ENCODE data around the gene MIEN1. TPM values are rescaled to one million over a fixed set of nuclear protein-coding genes. Genes with fewer than 3 reads are reported as not detected.

Gene MIEN1
- total RNA-seq, 1 donor from 2014 or later = 49.3 TPM

GRCh38 chr17:39684369-39685192, 45.8 kb downstream of the MIEN1 start:
- DNase-seq (peak; percentile 27), ATAC-seq (no peak)
- intact Hi-C loops (cut with micrococcal nuclease) = no loop called here

- DNase-seq (no peak), ATAC-seq (no peak)
- intact Hi-C loops (cut with micrococcal nuclease) = no loop called here
Measured at GRCh38 chr17:39683295-39683939, 46.9 kb downstream of the MIEN1 start.

- ATAC-seq (peak; percentile 61), DNase-seq (peak; percentile 74)
- intact Hi-C loops (cut with micrococcal nuclease) = no loop called here
Measured at GRCh38 chr17:39679521-39680192, 50.7 kb downstream of the MIEN1 start.

Small RNA genes within 50 kb of the gene (microRNA-seq; reads per million reads assigned to microRNA genes)
- gene MIR4728 (ENCODE audit: borderline number of aligned reads) = not detected

Other genes with a start within 250 kb of the MIEN1 start
- gene NEUROD2, start 122.6 kb downstream of the MIEN1 start, total RNA-seq = not detected
- gene PPP1R1B, start 103.6 kb downstream of the MIEN1 start, total RNA-seq = 0.55 TPM
- 18.7 TPM for gene STARD3, start 93.4 kb downstream of the MIEN1 start, total RNA-seq
- 4,965 TPM for gene TCAP, start 65.2 kb downstream of the MIEN1 start, total RNA-seq
- 5.8 TPM for gene PNMT, start 62.1 kb downstream of the MIEN1 start, total RNA-seq
- 7.3 TPM for gene PGAP3, start 42.5 kb downstream of the MIEN1 start, total RNA-seq
- gene ERBB2, start 30.5 kb downstream of the MIEN1 start, total RNA-seq = 75.8 TPM
- 5.1 TPM for gene GRB7, start 7.4 kb upstream of the MIEN1 start, total RNA-seq
- 0.42 TPM for gene IKZF3, start 133.8 kb upstream of the MIEN1 start, total RNA-seq
- not detected for gene ZPBP2, start 137.7 kb upstream of the MIEN1 start, total RNA-seq
- gene GSDMB, start 188.1 kb upstream of the MIEN1 start, total RNA-seq = 2.6 TPM
- 35.6 TPM for gene ORMDL3, start 197.1 kb upstream of the MIEN1 start, total RNA-seq
- not detected for gene LRRC3C, start 197.2 kb upstream of the MIEN1 start, total RNA-seq
- gene GSDMA, start 232.5 kb upstream of the MIEN1 start, total RNA-seq = 0.52 TPM